ENCODE measurements around the gene CCDC38.

Gene CCDC38

DNA sequence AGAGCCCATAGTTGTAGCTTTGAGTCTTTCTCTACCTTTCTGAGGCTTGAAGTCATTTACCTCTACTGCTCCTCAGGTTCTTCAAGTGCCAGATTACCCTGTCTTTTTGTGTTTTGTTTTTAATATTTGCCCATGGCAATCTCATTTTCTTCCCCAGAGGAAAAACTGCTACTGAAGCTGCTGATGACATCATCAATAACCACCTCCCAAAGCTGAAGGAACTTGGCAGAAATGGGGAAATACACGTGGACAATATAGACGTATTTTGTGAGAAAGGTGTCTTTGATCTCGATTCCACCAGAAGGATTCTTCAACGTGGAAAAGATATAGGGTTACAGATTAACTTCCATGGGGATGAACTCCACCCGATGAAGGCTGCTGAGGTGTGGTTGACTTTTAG, 17.8 kb upstream of the CCDC38 start:
- no peak for DNase-seq (ENCODE audit: low spot score)

GRCh38 chr12:95959107-95959506, 16.7 kb upstream of the CCDC38 start:
- no peak for DNase-seq (ENCODE audit: low spot score)

GRCh38 chr12:95956557-95957145, 14.2 kb upstream of the CCDC38 start:
- no peak for DNase-seq (ENCODE audit: low spot score)

DNA sequence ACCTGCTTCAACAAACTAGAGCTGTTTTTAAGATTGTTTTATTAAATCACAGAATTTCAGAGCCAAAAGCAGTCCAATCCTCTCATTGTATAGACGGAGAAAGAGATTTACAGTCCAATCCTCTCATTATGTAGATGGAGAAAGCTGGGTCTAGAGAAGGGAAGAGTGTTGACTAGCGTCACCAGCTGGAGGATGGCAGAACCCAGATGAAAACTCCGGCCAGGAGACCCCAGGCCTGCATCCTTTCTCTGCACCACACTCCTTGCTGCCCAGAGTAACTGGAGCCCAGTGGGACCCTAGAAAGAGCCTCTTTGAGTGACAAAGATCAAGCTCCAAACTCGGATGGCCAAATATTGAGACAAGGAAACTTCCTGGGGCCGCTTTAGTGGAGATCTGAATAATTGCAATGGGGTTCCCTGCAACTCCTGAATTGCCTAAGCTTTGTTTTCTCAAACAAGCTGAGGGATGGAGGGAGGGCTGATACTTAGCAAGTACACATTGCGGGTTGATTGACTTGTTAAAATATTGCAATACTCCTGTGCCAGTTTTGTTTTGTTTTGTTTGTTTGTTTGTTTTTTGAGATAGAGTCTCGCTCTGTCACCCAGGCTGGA, 13.2 kb upstream of the CCDC38 start:
- DNase-seq (ENCODE audit: low spot score): no peak

GRCh38 chr12:95953000-95953399, 10.6 kb upstream of the CCDC38 start:
- no peak for DNase-seq (ENCODE audit: low spot score)

- no peak for DNase-seq (ENCODE audit: low spot score)
Observed at GRCh38 chr12:95951515-95951914, 9.1 kb upstream of the CCDC38 start.

DNA sequence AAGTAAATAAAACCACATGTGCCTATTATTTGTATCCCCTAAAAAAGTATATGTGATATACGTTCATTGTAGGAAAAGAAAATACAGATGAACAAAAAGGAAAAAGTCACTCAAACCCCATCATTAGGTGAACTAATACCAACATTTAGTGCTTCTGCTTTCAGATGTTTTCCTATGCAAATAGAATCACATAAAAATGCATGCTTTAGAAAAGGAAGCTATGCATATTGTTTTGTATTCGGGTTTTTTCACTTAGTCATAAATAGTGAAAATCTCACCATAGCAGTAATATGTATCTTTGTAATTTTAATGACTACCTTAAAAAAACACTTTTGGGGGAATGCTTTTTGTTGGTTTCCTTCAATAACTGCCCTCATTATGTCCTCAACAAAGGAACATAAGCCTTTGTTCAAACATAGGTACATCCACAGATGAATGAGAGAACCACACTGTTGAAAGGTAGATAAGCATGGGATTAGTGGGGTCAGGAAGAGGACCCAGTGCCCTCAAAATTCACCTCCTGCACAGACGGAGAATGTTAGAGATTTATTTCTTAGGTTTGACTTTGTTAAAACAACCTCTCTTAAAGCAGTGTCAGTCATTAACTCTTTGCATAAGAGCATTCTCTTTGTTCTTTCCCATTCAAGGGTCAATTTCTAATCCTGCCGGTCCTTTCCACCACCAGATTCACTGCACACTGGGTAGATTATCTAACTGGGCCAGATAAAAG, 7.2 kb upstream of the CCDC38 start:
- DNase-seq (ENCODE audit: low spot score): no peak

DNA sequence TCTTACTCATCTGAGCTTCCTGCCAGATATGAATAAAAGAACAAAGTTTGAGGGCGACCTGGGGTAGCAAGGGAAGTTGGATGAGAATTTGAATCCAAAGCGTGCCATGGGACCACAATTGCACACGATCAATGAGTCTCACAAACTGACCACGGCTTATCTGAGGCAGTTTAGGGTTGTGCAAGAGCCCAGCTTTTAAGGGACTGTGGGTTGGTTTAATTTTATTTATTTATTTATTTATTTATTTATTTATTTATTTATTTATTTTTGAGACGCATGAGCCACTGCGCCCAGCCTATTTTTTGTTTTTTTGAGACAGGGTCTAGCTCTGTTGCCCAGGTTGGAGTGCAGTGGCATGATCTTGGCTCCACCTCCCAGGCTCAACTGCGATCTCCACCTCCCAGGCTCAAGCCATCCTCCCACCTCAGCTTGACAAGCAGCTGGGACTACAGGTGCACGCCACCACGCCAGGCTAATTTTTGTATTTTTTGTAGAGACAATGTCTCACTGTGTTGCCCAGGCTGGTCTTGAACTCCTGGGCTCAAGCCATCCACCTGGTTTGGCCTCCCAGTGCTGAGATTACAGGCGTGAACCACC, 1.8 kb upstream of the CCDC38 start:
- no peak for DNase-seq (ENCODE audit: low spot score)

GRCh38 chr12:95943330-95943842, 972 bp upstream of the CCDC38 start, which contains the start of gene AMDHD1:
AMDHD1 (plus strand) TSS chr12:95943331; CDS start chr12:95943399, 68 bp downstream.
- DNase-seq (ENCODE audit: low spot score): peak; percentile 74

DNA sequence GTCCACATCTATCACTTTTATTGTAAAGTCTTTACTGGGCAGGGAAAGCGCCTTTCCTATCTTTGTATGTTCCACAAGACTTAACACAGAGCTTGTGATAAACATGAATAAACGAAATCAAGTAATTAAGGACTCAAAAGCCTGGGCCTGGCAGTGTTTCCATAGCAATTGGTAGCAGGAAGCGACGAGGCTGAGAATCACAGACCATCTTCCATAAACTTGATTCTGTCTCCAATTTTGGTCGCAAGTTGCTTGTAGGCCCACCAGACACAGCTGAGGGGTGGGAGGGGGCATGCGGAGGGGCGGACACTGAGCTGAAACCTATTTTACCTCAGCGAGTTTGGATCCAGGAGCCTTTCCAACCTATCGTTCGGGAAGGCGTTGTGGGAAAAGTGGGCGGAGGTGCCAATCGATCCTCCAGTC, 302 bp downstream of the CCDC38 start:
- peak; percentile 7 for DNase-seq (ENCODE audit: low spot score)

DNA sequence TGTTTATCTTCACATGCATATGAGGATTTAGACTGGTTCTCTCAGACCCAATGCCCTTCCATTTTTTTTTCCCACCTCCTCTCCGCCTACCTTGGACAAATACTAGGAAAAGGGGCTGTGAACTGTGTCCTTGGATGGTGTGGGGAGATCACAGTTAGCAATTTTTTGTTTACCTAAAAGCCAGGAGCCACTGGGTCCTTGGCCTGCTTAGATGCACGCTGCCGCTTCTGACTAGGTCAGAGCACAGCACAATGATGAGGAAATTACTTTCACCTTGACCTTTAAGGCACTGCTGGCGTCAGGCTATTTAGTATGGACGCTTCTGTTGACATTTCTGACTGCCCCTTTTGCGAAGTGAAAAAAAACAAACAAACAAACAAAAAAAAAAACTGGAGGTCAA, 1.9 kb downstream of the CCDC38 start:
- no peak for DNase-seq (ENCODE audit: low spot score)

DNA sequence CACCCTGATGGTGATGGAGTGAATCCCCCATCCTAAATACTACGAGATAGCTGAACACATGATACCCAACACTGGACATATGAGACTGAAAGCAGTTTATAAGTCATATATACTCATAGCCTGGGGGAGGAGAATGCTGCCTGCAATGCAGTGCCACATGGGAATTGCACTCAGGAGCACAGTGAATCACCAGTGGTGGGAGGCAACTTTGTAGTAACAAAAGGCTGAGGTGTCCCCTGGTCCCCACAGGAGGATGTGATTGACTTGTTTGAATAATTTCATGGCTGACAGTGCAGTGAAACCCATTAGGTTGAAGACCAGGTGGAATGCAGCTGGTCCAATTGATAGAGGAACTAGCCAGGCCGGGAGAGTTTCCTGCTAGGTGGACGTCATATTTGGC, 20.2 kb downstream of the CCDC38 start:
- DNase-seq (ENCODE audit: low spot score): no peak

- DNase-seq (ENCODE audit: low spot score): no peak
Observed at GRCh38 chr12:95919110-95919509, 23.3 kb downstream of the CCDC38 start.

GRCh38 chr12:95918194-95918993, 24.0 kb downstream of the CCDC38 start:
- peak; percentile 52 for DNase-seq (ENCODE audit: low spot score)

DNA sequence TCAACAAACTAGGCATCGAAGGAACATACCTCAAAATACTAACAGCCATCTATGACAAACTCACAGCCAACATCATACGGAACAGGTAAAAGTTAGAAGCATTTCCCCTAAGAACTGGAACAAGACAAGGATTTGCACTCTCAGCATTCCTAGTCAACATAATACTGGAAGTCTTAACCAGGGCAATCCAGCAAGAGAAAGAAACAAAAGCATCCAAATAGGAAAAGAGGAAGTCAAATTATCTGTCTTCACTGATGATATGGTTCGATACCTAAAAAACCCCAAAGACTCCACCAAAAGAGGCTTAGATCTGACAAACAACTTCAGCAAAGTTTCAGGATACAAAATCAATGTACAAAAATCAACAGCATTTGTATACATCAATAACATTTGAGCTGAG, 32.5 kb downstream of the CCDC38 start:
- no peak for DNase-seq (ENCODE audit: low spot score)

- DNase-seq (ENCODE audit: low spot score): no peak
Observed at GRCh38 chr12:95908573-95908972, 33.8 kb downstream of the CCDC38 start.

DNA sequence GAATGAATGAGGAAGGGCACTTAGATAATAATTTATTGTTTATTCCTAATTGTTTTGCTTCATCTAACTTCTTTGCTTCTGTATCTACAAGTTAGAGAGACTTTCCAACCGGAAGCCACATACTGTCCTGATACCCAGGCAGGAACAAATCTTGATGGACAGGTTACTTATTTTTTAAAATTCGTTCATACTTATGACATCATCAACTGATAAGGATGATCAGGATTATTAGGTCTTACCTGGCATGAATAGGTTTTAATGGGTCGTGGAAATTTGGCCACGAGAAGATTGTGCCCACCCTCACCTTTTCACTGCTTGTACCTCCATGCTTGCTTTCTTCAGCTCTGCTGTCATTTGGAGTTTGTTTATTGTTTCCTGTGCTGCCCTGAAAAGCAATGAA, 44.3 kb downstream of the CCDC38 start:
- no peak for DNase-seq (ENCODE audit: low spot score)

GRCh38 chr12:95896846-95897245, 45.6 kb downstream of the CCDC38 start:
- no peak for DNase-seq (ENCODE audit: low spot score)

DNA sequence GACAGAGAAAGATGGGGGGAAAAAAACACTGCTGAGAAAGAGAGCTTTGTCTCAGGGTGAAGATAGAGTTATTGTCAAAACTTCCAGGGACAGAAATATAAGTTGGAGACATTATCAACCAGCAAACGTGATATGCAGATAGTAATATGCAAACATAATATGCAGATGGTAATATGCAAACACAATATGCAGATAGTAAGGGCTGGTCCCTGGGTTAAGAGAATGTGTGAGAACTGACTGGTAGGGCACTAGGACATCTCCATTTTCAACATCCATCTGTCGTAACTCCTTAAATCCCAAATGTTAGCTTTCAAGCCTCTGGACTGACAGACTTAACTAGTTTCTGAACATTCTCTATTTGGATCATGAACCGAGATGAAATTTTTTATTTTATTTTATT, 51.5 kb downstream of the CCDC38 start:
- no peak for DNase-seq (ENCODE audit: low spot score)

DNA sequence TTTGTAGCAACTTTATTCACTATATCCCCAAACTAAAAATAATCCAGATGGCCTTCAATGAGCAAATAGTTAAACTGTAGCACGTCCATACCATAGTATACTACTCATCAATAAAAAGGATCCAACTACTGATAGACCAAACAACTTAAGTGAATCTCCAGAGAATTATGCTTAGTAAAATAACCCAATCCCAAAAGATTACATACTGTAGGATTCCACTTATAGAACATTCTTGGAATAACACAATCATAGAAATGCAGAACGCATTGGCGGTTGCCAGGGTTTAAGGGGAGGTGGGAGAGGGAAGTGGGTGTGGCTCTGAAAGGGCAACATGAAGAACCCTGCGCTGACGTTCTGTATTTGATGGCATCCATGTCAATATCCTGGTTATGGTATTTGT, 55.1 kb downstream of the CCDC38 start:
- no peak for DNase-seq (ENCODE audit: low spot score)

- no peak for DNase-seq (ENCODE audit: low spot score)
Observed at GRCh38 chr12:95884998-95885397, 57.4 kb downstream of the CCDC38 start.

DNA sequence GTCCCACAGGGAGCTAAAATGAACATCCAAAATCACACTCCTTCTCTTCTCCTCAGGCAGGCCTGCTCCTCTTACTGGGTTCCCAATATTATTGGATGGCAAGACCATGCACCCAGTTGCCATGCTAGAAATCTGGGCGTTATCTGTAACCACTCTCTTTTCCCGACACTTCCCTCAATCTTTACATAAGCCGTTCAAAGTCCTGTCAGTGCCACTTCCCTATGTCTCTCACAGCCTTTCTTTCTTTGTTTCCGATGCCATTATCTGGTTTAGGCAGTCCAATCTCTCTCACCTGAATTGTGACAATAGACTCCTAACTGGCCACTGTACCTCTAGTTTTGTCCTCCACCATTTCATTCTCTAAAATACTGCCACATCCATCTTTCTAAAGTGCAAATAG, 59.5 kb downstream of the CCDC38 start:
- no peak for DNase-seq (ENCODE audit: low spot score)

All from germinal center (tissue), 1 donor.